ENCODE results near the gene NXN.
"Not testable (repeated sequence)": the region's sequence is repeated elsewhere in the genome, so short reads cannot be mapped to it uniquely, and the experiment has no call there.

Gene NXN

DNA sequence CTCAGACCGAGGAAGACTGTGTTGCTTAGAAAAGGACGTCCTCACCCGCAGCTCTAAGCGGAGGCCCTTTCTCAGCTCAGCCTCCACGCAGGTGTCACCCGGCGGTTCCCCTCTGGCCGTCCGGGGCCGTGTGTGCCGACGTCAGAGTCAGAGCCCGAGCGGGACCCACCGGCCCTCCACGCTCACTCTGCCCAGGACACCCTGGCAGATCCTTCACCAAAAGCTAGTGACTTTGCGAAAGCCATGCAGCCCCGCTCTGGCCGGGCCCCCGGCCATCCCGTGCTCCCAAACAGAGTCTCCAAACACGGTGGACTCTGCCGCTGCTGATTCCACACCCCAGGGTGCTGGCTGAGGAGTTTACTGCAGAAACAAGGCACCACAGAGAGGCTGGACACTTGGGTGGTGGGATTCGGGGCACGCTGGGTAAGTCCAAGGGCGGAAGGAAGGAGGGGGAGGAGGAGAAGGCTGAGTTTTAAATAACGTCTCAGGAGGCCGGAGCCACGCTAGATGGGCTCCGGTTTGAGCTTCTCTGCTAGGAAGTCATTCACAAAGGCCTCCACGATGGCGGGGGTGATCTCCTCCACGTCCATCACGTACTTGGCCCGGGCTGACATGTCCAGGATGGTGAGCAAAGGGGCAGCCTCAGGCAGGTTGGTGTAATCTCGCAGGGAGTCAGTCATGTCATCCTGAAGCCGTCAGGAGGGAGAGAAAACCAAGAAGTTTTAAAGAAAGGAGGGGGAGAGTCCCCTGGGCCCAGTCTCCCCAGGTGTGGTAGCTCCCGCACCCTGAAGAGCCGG is 178.9 kb downstream of the NXN start:
- no peak for DNase-seq (ENCODE audit: low read depth in 3 of 3)

DNA sequence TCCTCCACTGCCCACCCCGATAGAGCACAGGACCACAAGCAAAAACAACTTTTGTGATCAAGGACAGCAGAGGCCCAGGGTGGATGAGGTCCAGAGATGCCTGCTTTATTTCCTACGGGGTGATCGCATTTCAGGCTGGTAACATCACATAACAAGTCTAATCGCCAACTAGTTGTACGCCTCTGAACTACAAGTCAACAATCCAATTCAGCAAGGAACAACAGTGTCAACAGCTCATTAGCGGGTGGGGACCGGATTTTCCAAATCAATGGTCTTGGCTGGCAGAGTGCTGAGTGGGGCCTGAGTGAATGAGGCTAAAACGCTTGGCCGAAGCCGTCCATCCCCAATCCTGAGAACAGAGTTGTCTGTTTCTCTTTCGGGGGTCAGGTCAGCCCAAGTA is 180.3 kb downstream of the NXN start:
- DNase-seq (ENCODE audit: low read depth in 3 of 3) = no peak

GRCh38 chr17:798246-798645 is 181.3 kb downstream of the NXN start:
- DNase-seq (ENCODE audit: low read depth in 3 of 3) = no peak

DNA sequence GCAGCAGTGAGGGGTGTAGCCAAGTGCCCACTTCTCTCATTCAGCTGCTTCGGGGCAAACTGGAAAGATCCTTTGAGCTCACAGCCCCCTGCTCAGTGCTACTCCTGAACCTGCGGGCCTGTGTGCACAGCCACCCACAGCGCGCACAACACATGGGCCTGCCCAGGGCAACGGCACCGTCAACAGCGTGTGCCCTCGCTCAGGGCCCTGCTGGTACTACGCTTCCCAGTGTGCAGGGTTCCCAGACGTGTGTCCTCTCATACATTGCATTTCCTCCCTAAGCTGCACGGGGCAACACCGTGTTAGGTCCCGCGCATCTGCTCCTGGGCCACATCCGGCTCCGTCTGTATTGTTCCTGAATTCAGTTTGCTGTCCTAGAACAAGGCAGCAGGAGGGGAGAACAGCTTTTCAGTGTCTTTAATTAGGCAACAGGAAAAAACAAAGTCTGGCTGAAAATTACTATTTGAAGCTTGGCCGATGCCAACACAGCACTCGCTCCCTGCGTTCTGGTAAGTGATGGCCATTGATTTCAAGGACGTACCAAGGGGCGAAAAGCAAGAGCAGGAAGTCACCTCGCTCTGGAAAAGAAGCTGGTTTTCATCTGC is 182.2 kb downstream of the NXN start:
- no peak for DNase-seq (ENCODE audit: low read depth in 3 of 3)

- DNase-seq (ENCODE audit: low read depth in 3 of 3) = no peak
Measured at GRCh38 chr17:796609-797008, 183.0 kb downstream of the NXN start.

DNA sequence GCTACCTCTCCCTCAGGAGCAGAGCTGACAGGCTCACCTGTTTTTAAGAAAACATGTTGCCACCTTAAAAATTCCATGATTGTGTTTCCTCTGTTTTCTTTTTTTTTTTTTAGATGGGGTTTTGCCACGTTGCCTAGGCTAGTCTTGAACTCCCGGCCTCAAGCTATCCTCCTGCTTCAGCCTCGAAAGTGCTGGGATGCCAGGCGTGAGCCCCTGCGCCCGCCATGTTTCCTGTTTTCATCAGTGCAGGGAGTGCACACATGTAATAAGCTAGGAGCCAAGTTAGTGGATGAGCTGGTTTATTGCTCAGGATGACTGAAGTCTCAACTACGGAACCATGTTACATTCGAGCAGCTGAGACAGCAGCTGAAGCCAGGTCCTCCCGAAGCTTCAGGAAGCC is 183.9 kb downstream of the NXN start:
- no peak for DNase-seq (ENCODE audit: low read depth in 3 of 3)

GRCh38 chr17:795276-795675 is 184.3 kb downstream of the NXN start:
- no peak for DNase-seq (ENCODE audit: low read depth in 3 of 3)

DNA sequence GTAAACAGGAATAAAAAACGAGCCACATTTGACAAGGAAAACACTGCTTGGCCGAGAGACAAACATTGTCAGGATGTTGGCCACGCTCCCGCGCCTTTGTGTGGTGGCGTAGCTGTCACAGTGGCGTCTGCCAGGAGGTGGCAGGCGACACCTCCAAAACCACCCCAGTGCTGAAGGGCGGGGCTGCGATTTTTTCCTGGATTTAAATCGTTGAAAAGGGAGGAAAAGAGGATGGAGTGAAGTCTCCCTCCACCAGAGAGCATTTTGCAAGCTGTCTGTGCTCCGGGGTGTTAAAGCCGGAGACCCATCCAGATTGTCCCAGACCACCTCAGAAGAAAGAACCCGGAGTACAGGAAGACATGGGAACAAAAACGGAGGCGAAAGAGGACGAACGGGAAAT is 184.7 kb downstream of the NXN start:
- DNase-seq (ENCODE audit: low read depth in 3 of 3) = peak in 1 of 3 experiments; percentile 10

GRCh38 chr17:792277-792676 is 187.3 kb downstream of the NXN start:
- no peak for DNase-seq (ENCODE audit: low read depth in 3 of 3)

DNA sequence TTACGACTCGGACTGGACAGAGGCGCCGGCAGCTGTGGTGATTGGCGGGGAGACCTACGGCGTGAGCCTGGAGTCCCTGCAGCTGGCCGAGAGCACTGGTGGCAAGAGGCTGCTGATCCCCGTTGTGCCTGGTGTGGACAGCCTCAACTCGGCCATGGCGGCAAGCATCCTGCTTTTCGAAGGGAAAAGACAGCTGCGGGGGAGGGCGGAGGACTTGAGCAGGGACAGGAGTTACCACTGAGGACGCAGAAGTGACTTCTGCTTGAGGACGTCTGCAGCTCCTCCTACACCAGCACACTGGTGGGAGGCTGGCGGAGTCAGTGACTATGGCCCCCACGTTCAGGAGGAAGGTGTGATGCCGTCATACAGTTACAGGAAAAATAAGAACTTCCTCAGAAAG is 187.7 kb downstream of the NXN start:
- no peak for DNase-seq (ENCODE audit: low read depth in 3 of 3)

DNA sequence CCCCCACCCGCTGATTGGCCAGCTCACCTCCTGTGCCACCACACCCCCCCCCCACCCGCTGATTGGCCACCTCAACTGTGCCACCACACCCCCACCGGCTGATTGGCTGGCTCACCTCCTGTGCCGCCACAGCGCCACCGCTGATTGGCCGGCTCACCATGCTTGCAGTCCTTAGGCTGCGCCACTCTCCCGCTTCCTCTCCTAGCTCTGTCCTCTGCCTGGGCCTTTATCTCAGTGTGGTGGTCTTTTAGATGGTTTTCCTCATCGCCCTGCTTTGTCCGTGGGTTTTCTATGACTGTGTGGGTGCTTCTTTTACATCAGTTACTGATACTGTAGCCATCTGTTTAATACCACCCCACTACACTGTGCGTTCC is 188.7 kb downstream of the NXN start:
- DNase-seq (ENCODE audit: low read depth in 3 of 3) = not testable (repeated sequence)

DNA sequence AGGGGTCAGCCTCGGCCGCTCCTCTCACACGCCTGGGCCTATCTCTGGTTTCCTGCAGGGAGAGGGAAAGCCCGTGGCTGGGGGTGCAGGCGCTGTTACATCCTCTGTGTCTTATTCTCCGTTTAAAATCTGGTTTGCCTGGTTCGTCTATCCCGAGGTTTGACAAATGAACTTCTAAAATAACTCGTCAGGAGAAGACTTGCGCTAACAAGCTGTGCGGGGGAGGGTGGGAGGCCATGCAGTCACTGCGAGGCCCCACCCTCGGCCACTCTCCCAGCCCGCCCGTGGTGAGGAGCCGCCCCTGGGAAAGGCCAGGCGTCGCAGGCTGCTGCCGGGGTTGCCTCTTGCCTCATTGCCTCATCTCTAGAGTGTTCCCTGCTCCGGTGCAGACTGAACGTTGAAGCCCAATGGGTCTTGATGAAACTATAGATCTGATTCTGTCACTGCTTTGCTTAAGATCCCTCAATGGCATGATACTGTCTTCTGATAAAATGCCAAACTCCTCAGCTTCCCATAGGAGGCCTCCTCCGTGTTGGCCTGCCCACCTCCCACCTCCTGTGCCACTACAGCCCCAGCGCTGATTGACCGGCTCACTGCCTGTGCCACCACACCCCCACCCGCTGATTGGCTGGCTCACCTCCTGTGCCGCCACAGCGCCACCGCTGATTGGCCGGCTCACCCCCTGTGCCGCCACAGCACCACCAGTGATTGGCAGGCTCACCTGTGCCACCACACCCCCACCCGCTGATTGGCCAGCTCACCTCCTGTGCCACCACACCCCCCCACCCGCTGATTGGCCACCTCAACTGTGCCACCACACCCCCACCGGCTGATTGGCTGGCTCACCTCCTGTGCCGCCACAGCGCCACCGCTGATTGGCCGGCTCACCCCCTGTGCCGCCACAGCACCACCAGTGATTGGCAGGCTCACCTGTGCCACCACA is 189.4 kb downstream of the NXN start:
- DNase-seq (ENCODE audit: low read depth in 3 of 3) = not testable (repeated sequence)

GRCh38 chr17:789160-789840 is 190.3 kb downstream of the NXN start:
- no peak for DNase-seq (ENCODE audit: low read depth in 3 of 3)

GRCh38 chr17:788551-788950 is 191.0 kb downstream of the NXN start:
- no peak for DNase-seq (ENCODE audit: low read depth in 3 of 3)

DNA sequence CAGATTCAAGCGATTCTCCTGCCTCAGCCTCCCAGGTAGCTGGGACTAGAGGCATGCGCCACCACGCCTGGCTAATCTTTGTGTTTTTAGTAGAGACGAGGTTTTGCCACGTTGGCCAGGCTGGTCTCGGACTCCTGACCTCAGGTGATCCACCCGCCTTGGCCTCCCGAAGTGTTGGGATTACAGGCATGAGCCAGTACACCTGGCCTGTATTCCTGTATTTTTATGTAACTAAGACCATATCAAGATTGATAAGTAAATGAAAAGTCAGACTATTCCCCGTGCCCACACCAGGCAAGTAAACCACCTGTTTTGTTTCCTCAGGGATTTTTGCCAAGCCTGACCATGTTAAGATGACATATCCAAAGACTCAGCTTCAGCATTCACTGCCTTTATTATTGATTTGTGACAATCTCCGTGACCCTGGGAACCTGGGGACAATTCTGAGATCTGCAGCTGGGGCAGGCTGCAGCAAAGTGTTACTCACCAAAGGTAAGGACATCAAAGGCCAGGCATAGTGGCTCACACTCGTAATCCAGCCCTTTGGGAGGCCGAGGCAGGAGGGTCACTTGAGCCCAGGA is 191.8 kb downstream of the NXN start:
- DNase-seq (ENCODE audit: low read depth in 3 of 3) = no peak

- not testable (repeated sequence) for DNase-seq (ENCODE audit: low read depth in 3 of 3)
Measured at GRCh38 chr17:785901-786300, 193.7 kb downstream of the NXN start.

DNA sequence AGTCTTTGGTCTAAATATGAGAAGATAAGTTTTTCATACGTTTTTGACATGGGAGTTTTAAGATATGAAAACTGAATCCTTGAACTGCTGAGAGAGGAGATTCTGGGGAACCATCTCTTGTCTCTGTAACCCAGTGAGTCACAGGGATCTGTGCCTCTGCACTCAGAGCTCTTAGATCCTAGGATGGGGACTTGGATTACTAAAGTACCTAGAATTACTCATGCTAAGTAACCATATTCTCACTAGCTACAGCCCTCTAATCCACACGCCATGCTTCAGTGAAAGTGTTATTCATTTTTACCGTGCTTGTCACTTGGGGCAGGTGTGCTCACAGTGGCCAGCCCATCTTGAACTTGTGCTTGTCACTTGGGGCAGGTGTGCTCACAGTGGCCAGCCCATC is 195.4 kb downstream of the NXN start:
- DNase-seq (ENCODE audit: low read depth in 3 of 3) = no peak

- DNase-seq (ENCODE audit: low read depth in 3 of 3) = peak; percentile 88 to 92 (median 91)
Measured at GRCh38 chr17:781805-782731, 197.5 kb downstream of the NXN start, which contains the start of the genes GLOD4 and MRM3. GLOD4 (minus strand) TSS chr17:782280; CDS start chr17:782255, 25 bp downstream. MRM3 (plus strand) TSS chr17:782353; CDS start chr17:782379, 26 bp downstream.

GRCh38 chr17:778096-778495 is 201.5 kb downstream of the NXN start:
- DNase-seq (ENCODE audit: low read depth in 3 of 3) = no peak

GRCh38 chr17:774313-774584 is 205.3 kb downstream of the NXN start:
- no peak for DNase-seq (ENCODE audit: low read depth in 3 of 3)

All from stimulated activated CD4-positive, alpha-beta T cell treated with anti-CD3 and anti-CD28 coated beads, TNF-alpha, amount 100 ng/mL, for 4 hours (primary cell).